NK-92 treated with Interleukin-12 subunit alpha and Interleukin-12 subunit beta, amount 100 ng/mL, for 24 hours (cell line): ENCODE data around the gene PARD3.
"Not testable (repeated sequence)": the region's sequence is repeated elsewhere in the genome, so short reads cannot be mapped to it uniquely, and the experiment has no call there.

Source experiments
- DNase-seq: peaks from one replicate; lab custom pipeline; 2025; lab: John Stamatoyannopoulos, UW

PARD3 gene

DNA sequence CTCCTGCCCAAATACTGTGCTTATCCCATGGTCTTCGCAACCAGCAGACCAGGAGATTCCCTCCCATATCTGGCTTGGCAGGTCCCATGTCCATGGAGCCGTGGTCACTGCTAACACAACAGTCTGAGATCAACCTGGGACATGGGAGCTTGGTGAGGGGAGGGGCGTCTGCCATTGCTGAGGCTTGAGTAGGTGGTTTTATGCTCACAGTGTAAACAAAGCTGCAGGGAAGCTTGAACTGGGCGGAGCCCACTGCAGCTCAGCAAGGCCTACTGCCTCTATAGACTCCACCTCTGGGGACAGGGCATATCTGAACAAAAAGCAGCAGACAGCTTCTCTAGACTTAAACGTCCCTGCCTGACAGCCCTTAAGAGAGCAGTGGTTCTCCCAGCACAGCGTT lies 747.4 kb downstream of the PARD3 start:
- DNase-seq, result not testable (repeated sequence)

GRCh38 chr10:34063592-34063991 lies 751.5 kb downstream of the PARD3 start:
- DNase-seq, result no peak

DNA sequence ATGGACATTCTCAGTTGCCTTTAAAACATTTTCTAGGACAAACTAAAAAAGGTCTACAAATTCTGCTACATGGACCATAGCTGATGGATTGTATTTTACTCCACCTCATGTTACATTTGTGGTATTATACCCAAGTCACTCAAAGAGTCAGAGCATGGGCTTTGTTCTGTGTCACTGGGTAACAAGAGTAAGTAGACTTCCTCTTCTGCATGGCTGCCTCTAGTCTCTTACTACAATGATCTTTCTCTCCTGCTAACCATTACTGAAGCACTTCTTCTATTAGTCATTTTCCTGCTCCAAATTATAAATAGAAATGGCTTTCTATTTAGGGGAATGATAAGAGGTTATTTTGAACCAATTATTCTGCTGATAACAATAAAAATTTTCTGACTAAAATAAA lies 753.3 kb downstream of the PARD3 start:
- no peak for DNase-seq
